MM.1S (cell line): ENCODE results near the gene SEC11C.
"Not testable (repeated sequence)": the region's sequence is repeated elsewhere in the genome, so short reads cannot be mapped to it uniquely, and the experiment has no call there.

Experiments used
- DNase-seq: peaks from one replicate; pipeline ENCODE4 v3.0.0-alpha.2; 2015
- H2AFZ ChIP-seq: fragments of 300-600 bp; sonication (generic); 2 replicates; pipeline ENCODE4 v1.6.0; 2016; ENCODE audit warnings: antibody characterized with exemption, low read length
- H3F3A ChIP-seq: fragments of 300-600 bp; sonication (generic); 2 replicates; pipeline ENCODE4 v1.6.1; 2016; ENCODE audit warnings: mild to moderate bottlenecking, antibody characterized with exemption, low read length, moderate library complexity, mixed read lengths; ENCODE audit not compliant: insufficient read depth
- H3K27ac ChIP-seq: fragments of 300-600 bp; sonication (generic); 2 replicates; pipeline ENCODE4 v1.5.1; 2016; ENCODE audit warnings: mild to moderate bottlenecking, low read length
- H3K27me3 ChIP-seq: fragments of 300-600 bp; sonication (generic); replicated peaks from 2 replicates; pipeline ENCODE4 v1.6.0; 2016; ENCODE audit warnings: low read length; ENCODE audit not compliant: insufficient read depth
- H3K36me3 ChIP-seq: fragments of 300-600 bp; sonication (generic); replicated peaks from 2 replicates; pipeline ENCODE4 v1.6.1; 2016; ENCODE audit warnings: mild to moderate bottlenecking, low read length, mixed read lengths; ENCODE audit not compliant: insufficient read depth
- H3K4me1 ChIP-seq: fragments of 300-600 bp; sonication (generic); 2 replicates; pipeline ENCODE4 v1.6.1; 2016; ENCODE audit warnings: low read length, mixed read lengths
- H3K4me2 ChIP-seq: fragments of 300-600 bp; sonication (generic); 2 replicates; pipeline ENCODE4 v1.6.0; 2016; ENCODE audit warnings: low read depth, low read length
- H3K4me3 ChIP-seq: fragments of 300-600 bp; sonication (generic); 2 replicates; pipeline ENCODE4 v1.5.1; 2016; ENCODE audit warnings: low read length, mixed read lengths
- H3K79me2 ChIP-seq: fragments of 300-600 bp; sonication (generic); 2 replicates; pipeline ENCODE4 v1.6.1; 2016; ENCODE audit warnings: mixed run types, low read length, mixed read lengths
- H3K9ac ChIP-seq: fragments of 300-600 bp; sonication (generic); 2 replicates; pipeline ENCODE4 v1.6.1; 2016; ENCODE audit warnings: low read length, mixed read lengths
- H3K9me2 ChIP-seq: fragments of 300-600 bp; sonication (generic); replicated peaks from 2 replicates; pipeline ENCODE4 v1.6.1; 2016; ENCODE audit warnings: mild to moderate bottlenecking, low read length, mixed read lengths; ENCODE audit not compliant: insufficient read depth
- H3K9me3 ChIP-seq: fragments of 300-600 bp; sonication (generic); replicated peaks from 2 replicates; pipeline ENCODE4 v1.6.1; 2016; ENCODE audit warnings: mild to moderate bottlenecking, low read length, mixed read lengths; ENCODE audit not compliant: insufficient read depth
- H4K20me1 ChIP-seq: fragments of 300-600 bp; sonication (generic); 2 replicates; pipeline ENCODE4 v1.6.1; 2016; ENCODE audit warnings: mild to moderate bottlenecking, low read length, moderate library complexity, mixed read lengths; ENCODE audit not compliant: insufficient read depth
- EZH2 ChIP-seq: fragments of 300-600 bp; sonication (generic); optimal IDR thresholded peaks from 2 replicates; pipeline ENCODE3; 2017; ENCODE audit warnings: low read depth, mild to moderate bottlenecking, antibody characterized with exemption, low read length, mixed read lengths
- EZH2phosphoT487 ChIP-seq: fragments of 300-600 bp; sonication (generic); IDR thresholded peaks from 2 replicates; pipeline ENCODE4 v1.6.1; 2018; ENCODE audit warnings: antibody characterized with exemption, low read length
- TF ChIP-seq, protein P1 (sequence below): fragments of 300-600 bp; sonication (generic); IDR thresholded peaks from 2 replicates; pipeline ENCODE4 v1.5.1; 2016; ENCODE audit warnings: antibody characterized with exemption, low read length, mixed read lengths

Gene SEC11C

DNA sequence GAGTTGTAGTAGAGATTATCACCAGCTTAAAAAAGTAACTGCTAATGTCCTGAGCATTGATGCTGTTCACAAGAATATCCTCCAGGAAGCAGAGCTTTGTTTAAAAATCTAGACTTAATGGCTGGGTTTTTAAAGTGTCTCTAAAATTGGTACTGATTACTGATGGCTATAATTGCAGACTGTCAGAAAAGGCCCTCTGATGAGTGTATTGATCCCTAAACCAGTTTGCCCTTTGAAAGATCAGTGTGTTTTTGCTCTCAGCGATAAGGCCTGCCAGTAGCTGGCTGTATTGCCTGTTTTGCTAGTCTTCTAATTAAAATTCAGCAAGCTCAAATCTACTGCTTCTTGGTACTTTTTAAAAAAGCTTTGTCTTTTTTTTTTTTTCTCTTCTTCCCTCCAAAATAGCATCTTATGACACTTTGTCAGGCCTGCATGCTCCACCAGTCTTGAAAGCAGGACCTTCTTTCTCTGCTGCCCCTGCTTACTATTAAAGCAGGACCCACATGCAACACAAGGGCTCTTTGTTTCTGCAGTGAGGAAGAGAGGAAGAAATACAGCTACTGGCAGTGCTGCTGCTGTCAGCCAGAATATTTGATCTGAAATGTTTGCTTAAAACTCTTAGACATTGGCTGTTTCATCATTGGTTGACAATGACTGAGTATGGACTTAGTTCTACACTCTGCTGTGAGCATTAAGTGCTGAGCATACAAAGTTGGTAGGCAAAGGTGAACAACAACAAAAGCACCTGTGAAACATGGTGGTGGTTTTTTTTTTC, 1.8 kb downstream of the SEC11C start:
- TF ChIP-seq EZH2phosphoT487: no peak
- no peaks in the 10 kb centered on the region for H3K27me3 ChIP-seq
- H3F3A ChIP-seq: peaks cover 33% of the 10 kb centered on the region
- H3K9me3 ChIP-seq: no peaks in the 10 kb centered on the region
- H3K36me3 ChIP-seq: no peaks in the 10 kb centered on the region
- H3K79me2 ChIP-seq: peaks cover 69% of the 10 kb centered on the region
- H3K9me2 ChIP-seq: no peaks in the 10 kb centered on the region
- peak; percentile 87 for DNase-seq
- peak overlapping the region; percentile 99 for H3K9ac ChIP-seq
- H3K4me3 ChIP-seq: peak overlapping the region; percentile 98
- H4K20me1 ChIP-seq: peaks cover 16% of the 10 kb centered on the region
- no peak overlapping the region for H2AFZ ChIP-seq
- H3K4me2 ChIP-seq: peak overlapping the region; percentile 98
- H3K27ac ChIP-seq: peak overlapping the region; percentile 91
- peaks cover 25% of the 10 kb centered on the region for H3K4me1 ChIP-seq

DNA sequence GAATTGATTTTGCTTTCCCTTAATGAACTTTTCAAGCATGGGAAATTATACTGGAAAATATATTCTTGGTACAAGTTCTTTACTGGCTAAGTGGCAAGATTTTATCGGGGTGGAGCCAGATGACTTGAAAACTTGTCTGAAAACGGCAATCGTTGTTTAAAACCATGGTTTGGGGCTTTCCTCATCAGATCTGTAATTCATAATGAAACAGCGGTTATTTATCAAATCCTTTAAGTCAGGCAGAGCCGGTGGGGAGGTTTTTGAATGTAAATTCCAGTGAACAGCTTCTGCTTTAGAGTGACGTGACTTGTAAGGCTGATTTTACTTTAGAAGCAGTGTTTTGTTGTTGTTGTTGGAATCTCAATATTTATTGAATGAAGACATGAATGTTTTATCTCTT, 2.6 kb downstream of the SEC11C start:
- H2AFZ ChIP-seq: no peak overlapping the region
- H3K79me2 ChIP-seq: peaks cover 77% of the 10 kb centered on the region
- H3K36me3 ChIP-seq: peaks cover 6% of the 10 kb centered on the region; the same call in 1 of the 2 replicates
- peak overlapping the region; percentile 98 for H3K4me3 ChIP-seq
- peaks cover 23% of the 10 kb centered on the region for H4K20me1 ChIP-seq
- H3K4me2 ChIP-seq: peak overlapping the region; percentile 98
- peak overlapping the region; percentile 91 for H3K27ac ChIP-seq
- peak; percentile 68 for DNase-seq
- peaks cover 33% of the 10 kb centered on the region for H3F3A ChIP-seq
- H3K9me3 ChIP-seq: no peaks in the 10 kb centered on the region
- H3K4me1 ChIP-seq: peaks cover 30% of the 10 kb centered on the region
- H3K9ac ChIP-seq: peak overlapping the region; percentile 99
- H3K9me2 ChIP-seq: no peaks in the 10 kb centered on the region
- H3K27me3 ChIP-seq: no peaks in the 10 kb centered on the region
- TF ChIP-seq EZH2: no peak
- no peak for TF ChIP-seq EZH2phosphoT487
- TF ChIP-seq, protein P1, sequence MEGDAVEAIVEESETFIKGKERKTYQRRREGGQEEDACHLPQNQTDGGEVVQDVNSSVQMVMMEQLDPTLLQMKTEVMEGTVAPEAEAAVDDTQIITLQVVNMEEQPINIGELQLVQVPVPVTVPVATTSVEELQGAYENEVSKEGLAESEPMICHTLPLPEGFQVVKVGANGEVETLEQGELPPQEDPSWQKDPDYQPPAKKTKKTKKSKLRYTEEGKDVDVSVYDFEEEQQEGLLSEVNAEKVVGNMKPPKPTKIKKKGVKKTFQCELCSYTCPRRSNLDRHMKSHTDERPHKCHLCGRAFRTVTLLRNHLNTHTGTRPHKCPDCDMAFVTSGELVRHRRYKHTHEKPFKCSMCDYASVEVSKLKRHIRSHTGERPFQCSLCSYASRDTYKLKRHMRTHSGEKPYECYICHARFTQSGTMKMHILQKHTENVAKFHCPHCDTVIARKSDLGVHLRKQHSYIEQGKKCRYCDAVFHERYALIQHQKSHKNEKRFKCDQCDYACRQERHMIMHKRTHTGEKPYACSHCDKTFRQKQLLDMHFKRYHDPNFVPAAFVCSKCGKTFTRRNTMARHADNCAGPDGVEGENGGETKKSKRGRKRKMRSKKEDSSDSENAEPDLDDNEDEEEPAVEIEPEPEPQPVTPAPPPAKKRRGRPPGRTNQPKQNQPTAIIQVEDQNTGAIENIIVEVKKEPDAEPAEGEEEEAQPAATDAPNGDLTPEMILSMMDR: no peak

DNA sequence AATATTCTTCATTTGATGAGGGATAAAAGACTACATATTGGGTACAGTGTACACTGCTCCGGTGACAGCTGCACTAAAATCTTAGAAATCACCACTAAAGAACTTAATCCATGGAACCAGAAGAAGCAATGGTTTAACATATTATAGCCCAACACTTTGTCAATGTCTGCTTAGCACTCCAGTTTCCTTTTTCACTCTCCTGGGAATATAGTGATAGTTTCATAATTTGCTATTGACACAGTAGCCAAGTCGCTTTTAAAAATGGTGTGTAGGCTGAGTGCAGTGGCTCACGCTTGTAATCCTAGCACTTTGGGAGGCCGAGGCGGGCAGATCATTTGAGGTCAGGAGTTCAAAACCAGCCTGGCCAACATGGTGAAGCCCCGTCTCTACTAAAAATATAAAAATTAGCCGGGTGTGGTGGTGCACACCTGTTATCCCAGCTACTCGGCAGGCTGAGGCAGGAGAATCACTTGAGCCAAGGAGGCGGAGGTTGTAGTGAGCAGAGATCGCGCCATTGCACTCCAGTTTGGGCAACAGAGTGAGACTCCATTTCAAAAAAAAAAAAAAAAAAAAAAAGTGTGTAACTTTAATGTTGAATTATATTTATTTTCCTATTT, 3.2 kb downstream of the SEC11C start:
- peaks cover 83% of the 10 kb centered on the region for H3K79me2 ChIP-seq
- H3K4me2 ChIP-seq: peak overlapping the region; percentile 98

DNA sequence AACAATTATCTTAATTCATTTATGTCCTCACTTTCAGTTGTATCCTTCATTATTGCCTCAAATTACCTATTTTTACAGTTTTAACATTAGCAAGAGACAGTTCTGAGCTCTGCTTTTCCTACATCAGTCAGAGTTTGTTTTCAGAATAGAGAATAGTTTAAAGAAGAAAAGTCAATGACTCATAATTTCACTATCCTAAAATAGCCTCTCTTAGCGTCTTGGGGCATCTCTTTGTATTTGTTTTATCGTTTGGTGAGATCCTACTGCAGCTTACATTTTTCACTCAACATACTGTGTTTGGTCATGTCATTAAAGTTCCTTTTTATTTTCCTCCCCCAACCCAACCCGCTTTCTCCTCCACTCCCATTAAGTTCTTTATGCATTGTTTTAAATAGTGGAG, 3.8 kb downstream of the SEC11C start:
- no peaks in the 10 kb centered on the region for H3K9me3 ChIP-seq
- H3K36me3 ChIP-seq: peaks cover 10% of the 10 kb centered on the region; the same call in 1 of the 2 replicates
- H3K4me2 ChIP-seq: peak overlapping the region; percentile 67
- no peaks in the 10 kb centered on the region for H3K9me2 ChIP-seq
- no peak for TF ChIP-seq EZH2phosphoT487
- H3K9ac ChIP-seq: peak overlapping the region; percentile 99; the same call in 1 of the 2 replicates
- H3K4me1 ChIP-seq: peaks cover 39% of the 10 kb centered on the region
- peaks cover 88% of the 10 kb centered on the region for H3K79me2 ChIP-seq
- no peak overlapping the region for H2AFZ ChIP-seq
- H3K27me3 ChIP-seq: no peaks in the 10 kb centered on the region
- H4K20me1 ChIP-seq: peaks cover 35% of the 10 kb centered on the region
- H3K27ac ChIP-seq: peak overlapping the region; percentile 91
- H3K4me3 ChIP-seq: peak overlapping the region; percentile 98
- DNase-seq: peak; percentile 63
- peaks cover 33% of the 10 kb centered on the region for H3F3A ChIP-seq

More for the DNA sequence above, 3.2 kb downstream of the SEC11C start:
- H3K27me3 ChIP-seq, H3K9me3 ChIP-seq, H3K9me2 ChIP-seq, DNase-seq, H2AFZ ChIP-seq, H3K36me3 ChIP-seq: not testable (repeated sequence)
- Histone ChIP-seq H3K9ac (peak overlapping the region; percentile 99), H3K27ac (peak overlapping the region; percentile 91), H3K4me3 (peak overlapping the region; percentile 98), H4K20me1 (peaks cover 29% of the 10 kb centered on the region), H3K4me1 (peaks cover 34% of the 10 kb centered on the region), H3F3A (peaks cover 33% of the 10 kb centered on the region)
